Tibial nerve (tissue), 4 donors: ENCODE results near the gene MTMR3. TPM values are rescaled to one million over a fixed set of nuclear protein-coding genes. Genes with fewer than 3 reads are reported as not detected.
"Not testable (repeated sequence)": the region's sequence is repeated elsewhere in the genome, so short reads cannot be mapped to it uniquely, and the experiment has no call there.

Experiments used
- DNase-seq, 2 donors: peaks; one replicate each; pipeline ENCODE4 v3.0.0-alpha.2; 2019; ENCODE audit warnings: low spot score in 2 of 2
- H3K27ac ChIP-seq, 4 donors: fragments of 200-600 bp; sonication (generic) in 3 of 4; one replicate each; pipeline ENCODE4 v1.5.1; 2017 to 2019; ENCODE audit warnings: mild to moderate bottlenecking in 1 of 4
- H3K27me3 ChIP-seq, 2 donors: fragments of 200-600 bp; sonication (generic) in 1 of 2; one replicate each; pipeline versions ENCODE4 v1.5.1 to v1.6.0; 2017 to 2019
- H3K36me3 ChIP-seq, 3 donors: fragments of 200-600 bp; sonication (generic); one replicate each; pipeline ENCODE4 v1.5.1; 2018 to 2019
- H3K4me1 ChIP-seq, 4 donors: fragments of 200-600 bp; sonication (generic) in 3 of 4; one replicate each; pipeline ENCODE4 v1.5.1; 2017 to 2019
- H3K4me3 ChIP-seq, 4 donors: fragments of 200-600 bp; sonication (generic) in 3 of 4; one replicate each; pipeline ENCODE4 v1.5.1; 2017 to 2019; ENCODE audit warnings: mild to moderate bottlenecking in 1 of 4, moderate library complexity in 1 of 4
- H3K9me3 ChIP-seq, 4 donors: fragments of 200-600 bp; sonication (generic) in 3 of 4; one replicate each; pipeline ENCODE4 v1.5.1; 2017 to 2019
- CTCF ChIP-seq, 5 experiments: fragments of 200-600 bp in 3 of 5; fragments of 450-650 bp in 2 of 5; sonication (generic) in 3 of 5; IDR thresholded peaks; one replicate each; pipeline ENCODE4 v1.5.1; 2016 to 2019; ENCODE audit warnings: antibody characterized with exemption in 5 of 5, mild to moderate bottlenecking in 3 of 5, moderate library complexity in 2 of 5
- EP300 ChIP-seq, 2 donors: sonication (generic); formaldehyde crosslinking; IDR thresholded peaks; one replicate each; pipeline ENCODE4 v1.6.1; 2017; ENCODE audit warnings: antibody characterized with exemption in 2 of 2, mild to moderate bottlenecking in 1 of 2
- POLR2A ChIP-seq, 2 donors: fragments of 450-650 bp; IDR thresholded peaks; one replicate each; pipeline ENCODE4 v1.6.1; 2017; ENCODE audit warnings: antibody characterized with exemption in 2 of 2, mild to moderate bottlenecking in 2 of 2, moderate library complexity in 2 of 2
- WGBS, 2 donors: methylation state at CpG; one replicate each; pipeline ENCODE4 v1.1.5; 2018; 5-methylcytosine and 5-hydroxymethylcytosine counted together
- total RNA-seq, 4 donors: library from RNA; depleted of rRNA; stranded (reverse); fragments of >200 nt; gene quantifications; one replicate each; pipeline ENCODE4 v1.1.0, GENCODE V29; 2016

Gene MTMR3
- total RNA-seq, 4 donors from 2014 or later, result 56.1 to 91.2 (median 74.5) TPM

GRCh38 chr22:29860006-29860766 is 22.8 kb upstream of the MTMR3 start:
- H3K4me1 ChIP-seq, result peaks cover 0 to 5% (median 0%) of the 10 kb centered on the region in 4 donors
- TF ChIP-seq POLR2A (IDR thresholded peaks at IDR 0.05), result no peak
- TF ChIP-seq EP300 (IDR thresholded peaks at IDR 0.05), result no peak
- TF ChIP-seq CTCF (IDR thresholded peaks at IDR 0.05), result no peak
- DNase-seq, result no peak
- WGBS, 2 donors, result 63 to 65% methylated on average over 2 of the region's 2 CpGs
- no peak overlapping the region for H3K4me3 ChIP-seq
- peak overlapping the region in 1 of 4 donors; percentile 55 for H3K27ac ChIP-seq
- no peaks in the 10 kb centered on the region for H3K27me3 ChIP-seq
- no peaks in the 10 kb centered on the region for H3K9me3 ChIP-seq
- no peaks in the 10 kb centered on the region for H3K36me3 ChIP-seq

GRCh38 chr22:29861672-29862297 is 21.2 kb upstream of the MTMR3 start:
- Histone ChIP-seq H3K9me3 (no peaks in the 10 kb centered on the region), H3K4me3 (no peak overlapping the region), H3K36me3 (no peaks in the 10 kb centered on the region), H3K27ac (peak overlapping the region in 2 of 4 donors; percentile 36 to 50), H3K27me3 (no peaks in the 10 kb centered on the region), H3K4me1 (peaks cover 0 to 5% (median 0%) of the 10 kb centered on the region in 4 donors)
- no peak for DNase-seq
- WGBS, 2 donors, result 76 to 88% methylated on average over 2 of the region's 2 CpGs
- no peak for TF ChIP-seq POLR2A (IDR thresholded peaks at IDR 0.05)
- TF ChIP-seq EP300 (IDR thresholded peaks at IDR 0.05), result no peak
- no peak for TF ChIP-seq CTCF (IDR thresholded peaks at IDR 0.05)

GRCh38 chr22:29865572-29865971 is 17.4 kb upstream of the MTMR3 start:
- not testable (repeated sequence) for H3K27ac ChIP-seq, H3K9me3 ChIP-seq, H3K4me1 ChIP-seq, H3K36me3 ChIP-seq, DNase-seq, H3K4me3 ChIP-seq, H3K27me3 ChIP-seq
- 89 to 90% methylated on average over 13 of the region's 13 CpGs for WGBS, 2 donors

GRCh38 chr22:29867260-29867659 is 15.7 kb upstream of the MTMR3 start:
- TF ChIP-seq EP300 (IDR thresholded peaks at IDR 0.05) (no peak), CTCF (IDR thresholded peaks at IDR 0.05) (no peak), POLR2A (IDR thresholded peaks at IDR 0.05) (no peak)
- H3K4me3 ChIP-seq, result no peak overlapping the region
- no peak for DNase-seq
- no peaks in the 10 kb centered on the region for H3K36me3 ChIP-seq
- no peaks in the 10 kb centered on the region for H3K27me3 ChIP-seq
- no peaks in the 10 kb centered on the region for H3K9me3 ChIP-seq
- H3K27ac ChIP-seq, result no peak overlapping the region
- H3K4me1 ChIP-seq, result no peaks in the 10 kb centered on the region

GRCh38 chr22:29867851-29868250 is 15.1 kb upstream of the MTMR3 start:
- H3K4me1 ChIP-seq, result no peaks in the 10 kb centered on the region

More at GRCh38 chr22:29867851-29868250, 15.1 kb upstream of the MTMR3 start:
- Histone ChIP-seq H3K36me3 (no peaks in the 10 kb centered on the region), H3K4me3 (no peak overlapping the region), H3K27ac (no peak overlapping the region), H3K9me3 (no peaks in the 10 kb centered on the region), H3K27me3 (no peaks in the 10 kb centered on the region)
- 79 to 90% methylated on average over 3 of the region's 3 CpGs for WGBS, 2 donors
- no peak for DNase-seq
- no peak for TF ChIP-seq POLR2A (IDR thresholded peaks at IDR 0.05)
- TF ChIP-seq CTCF (IDR thresholded peaks at IDR 0.05), result no peak
- TF ChIP-seq EP300 (IDR thresholded peaks at IDR 0.05), result no peak
